GM18511 (cell line): ENCODE measurements around the gene TRIM46.
"Not testable (repeated sequence)": the region's sequence is repeated elsewhere in the genome, so short reads cannot be mapped to it uniquely, and the experiment has no call there.

ENCODE experiments used
- ATAC-seq: cut with Tn5 transposase; IDR thresholded peaks from one replicate; pipeline ENCODE4 v1.9.1; 2021; ENCODE audit warnings: mild to moderate bottlenecking, moderate library complexity; ENCODE audit not compliant: unreplicated experiment

Gene TRIM46

GRCh38 chr1:155226188-155226909, 52.7 kb downstream of the TRIM46 start:
- ATAC-seq, result no peak

- ATAC-seq, result no peak
Observed at GRCh38 chr1:155226910-155227260, 53.2 kb downstream of the TRIM46 start.

GRCh38 chr1:155227261-155228095, 53.8 kb downstream of the TRIM46 start:
- peak; percentile 93 for ATAC-seq

GRCh38 chr1:155228096-155228427, 54.4 kb downstream of the TRIM46 start:
- ATAC-seq, result no peak

GRCh38 chr1:155231302-155231701, 57.7 kb downstream of the TRIM46 start:
- ATAC-seq, result not testable (repeated sequence)

- not testable (repeated sequence) for ATAC-seq
Observed at GRCh38 chr1:155232001-155232978, 58.6 kb downstream of the TRIM46 start.

GRCh38 chr1:155233502-155233901, 59.9 kb downstream of the TRIM46 start:
- not testable (repeated sequence) for ATAC-seq
